A172 (cell line): ENCODE results near the gene LGALS3BP. TPM values are rescaled to one million over a fixed set of nuclear protein-coding genes. Genes with fewer than 3 reads are reported as not detected.

Experiments
- DNase-seq: peaks from one replicate; pipeline ENCODE4 v3.0.0-alpha.2; 2015; ENCODE audit warnings: low spot score
- total RNA-seq: library from RNA; depleted of rRNA; stranded (reverse); fragments of >200 nt; shearing (Covaris generic); gene quantifications from 2 replicates; pipeline ENCODE4 v1.2.3, GENCODE V29; 2014

The LGALS3BP gene
- total RNA-seq, 1 experiment from 2014 or later: 352 TPM

DNA sequence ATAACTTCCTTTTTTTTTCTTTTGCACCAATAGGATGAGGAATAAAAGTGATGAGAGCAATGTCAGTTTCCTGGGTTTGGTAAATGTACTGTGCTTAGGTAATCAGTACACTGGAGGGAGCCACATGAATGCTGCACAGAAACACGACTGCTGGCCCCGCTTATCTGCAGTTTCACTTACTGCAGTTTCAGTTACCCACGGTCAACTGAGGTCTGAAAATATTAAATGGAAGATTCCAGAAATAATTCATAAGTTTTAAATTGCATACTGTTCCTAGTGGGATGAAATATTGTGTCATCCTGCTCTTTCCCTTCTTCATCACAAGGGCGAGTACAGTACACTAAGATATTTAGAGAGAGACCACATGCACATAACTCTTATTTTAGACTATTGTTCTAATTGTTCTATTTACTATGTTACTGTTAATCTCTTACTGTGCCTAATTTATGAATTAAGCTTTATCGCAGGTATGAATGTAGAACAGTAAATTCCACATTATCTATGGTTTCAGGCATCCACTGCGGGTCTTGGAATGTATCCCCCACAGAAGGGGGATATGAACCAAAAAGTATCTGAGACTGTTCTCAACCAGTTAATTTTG is 6.4 kb upstream of the LGALS3BP start:
- peak; percentile 49 for DNase-seq

DNA sequence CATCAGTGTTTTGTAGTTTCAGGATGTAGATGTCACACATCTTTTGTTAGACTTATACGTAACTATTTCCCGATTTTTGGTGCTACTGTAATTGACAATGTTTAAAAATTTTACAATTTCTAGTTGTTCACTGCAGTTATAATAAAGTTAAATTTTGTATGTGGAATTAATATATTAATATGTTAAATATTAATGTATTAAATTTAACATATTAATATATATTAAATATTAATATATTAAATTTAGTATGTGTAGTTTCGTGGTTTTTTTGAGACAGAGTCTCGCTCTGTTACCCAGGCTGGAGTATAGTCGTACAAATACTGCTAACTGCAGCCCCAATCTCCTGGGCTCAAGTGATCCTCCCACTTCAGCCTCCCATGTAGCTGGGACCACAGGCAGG is 5.7 kb upstream of the LGALS3BP start:
- no peak for DNase-seq

DNA sequence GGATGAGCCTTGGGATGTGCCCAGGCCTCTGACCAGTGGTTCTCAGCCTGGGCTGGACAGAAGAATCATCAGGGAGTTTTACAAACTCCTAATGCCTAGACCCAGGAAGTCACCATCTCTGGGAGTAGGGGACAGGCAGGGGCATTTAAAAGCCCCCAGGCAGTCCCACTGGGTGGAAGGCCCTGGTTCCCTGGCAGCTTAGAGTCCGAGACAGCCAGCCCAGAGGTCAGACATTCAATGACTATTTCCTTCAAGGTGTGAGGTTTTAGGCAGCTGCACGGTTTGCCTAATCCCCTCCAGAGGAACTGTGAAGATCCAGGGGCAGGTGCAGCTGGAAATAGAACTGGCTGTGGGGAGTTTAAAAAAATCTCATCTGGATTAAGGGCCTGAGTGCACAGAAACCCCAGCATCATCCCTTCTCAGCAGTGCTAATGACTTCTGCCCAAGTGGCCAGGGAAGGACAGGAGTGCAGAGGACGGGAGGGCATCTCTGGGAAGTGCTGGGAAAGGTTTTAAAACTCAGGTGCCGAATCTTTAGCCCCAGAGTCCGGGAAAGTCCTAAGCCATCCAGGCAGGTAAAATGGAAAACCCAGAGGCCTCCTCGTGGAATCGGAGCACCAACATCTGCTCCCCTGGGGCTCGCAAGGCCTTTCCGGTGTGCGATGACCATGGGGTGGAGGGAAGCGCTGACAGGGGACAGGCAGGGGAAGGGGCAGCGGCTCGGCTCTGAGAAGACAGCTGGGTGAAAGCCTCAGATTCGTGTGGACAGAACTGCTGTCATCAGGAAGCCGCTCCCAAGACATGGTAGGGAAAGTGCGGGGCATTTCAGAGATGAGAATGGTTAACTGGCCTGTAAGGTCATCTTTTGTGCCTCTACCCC is 1.5 kb upstream of the LGALS3BP start:
- no peak for DNase-seq

DNA sequence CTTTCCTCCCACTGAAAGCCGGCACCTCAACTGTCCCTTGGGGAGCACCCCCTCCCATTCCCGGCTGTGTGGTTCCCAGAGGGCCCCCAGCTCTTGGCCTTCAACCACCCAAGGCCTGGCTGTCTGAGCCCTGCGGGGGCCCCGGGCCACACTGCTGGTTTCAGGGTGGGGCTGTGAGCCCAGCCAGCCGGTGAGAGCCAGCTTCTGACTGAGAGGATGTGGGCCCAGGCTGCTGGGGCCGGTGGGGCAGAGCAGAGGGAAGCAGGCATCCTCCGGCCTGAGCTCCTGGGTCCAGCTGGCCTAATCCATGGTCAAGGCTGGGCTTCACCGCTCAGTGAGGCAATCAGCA is 875 bp upstream of the LGALS3BP start:
- DNase-seq: no peak

DNA sequence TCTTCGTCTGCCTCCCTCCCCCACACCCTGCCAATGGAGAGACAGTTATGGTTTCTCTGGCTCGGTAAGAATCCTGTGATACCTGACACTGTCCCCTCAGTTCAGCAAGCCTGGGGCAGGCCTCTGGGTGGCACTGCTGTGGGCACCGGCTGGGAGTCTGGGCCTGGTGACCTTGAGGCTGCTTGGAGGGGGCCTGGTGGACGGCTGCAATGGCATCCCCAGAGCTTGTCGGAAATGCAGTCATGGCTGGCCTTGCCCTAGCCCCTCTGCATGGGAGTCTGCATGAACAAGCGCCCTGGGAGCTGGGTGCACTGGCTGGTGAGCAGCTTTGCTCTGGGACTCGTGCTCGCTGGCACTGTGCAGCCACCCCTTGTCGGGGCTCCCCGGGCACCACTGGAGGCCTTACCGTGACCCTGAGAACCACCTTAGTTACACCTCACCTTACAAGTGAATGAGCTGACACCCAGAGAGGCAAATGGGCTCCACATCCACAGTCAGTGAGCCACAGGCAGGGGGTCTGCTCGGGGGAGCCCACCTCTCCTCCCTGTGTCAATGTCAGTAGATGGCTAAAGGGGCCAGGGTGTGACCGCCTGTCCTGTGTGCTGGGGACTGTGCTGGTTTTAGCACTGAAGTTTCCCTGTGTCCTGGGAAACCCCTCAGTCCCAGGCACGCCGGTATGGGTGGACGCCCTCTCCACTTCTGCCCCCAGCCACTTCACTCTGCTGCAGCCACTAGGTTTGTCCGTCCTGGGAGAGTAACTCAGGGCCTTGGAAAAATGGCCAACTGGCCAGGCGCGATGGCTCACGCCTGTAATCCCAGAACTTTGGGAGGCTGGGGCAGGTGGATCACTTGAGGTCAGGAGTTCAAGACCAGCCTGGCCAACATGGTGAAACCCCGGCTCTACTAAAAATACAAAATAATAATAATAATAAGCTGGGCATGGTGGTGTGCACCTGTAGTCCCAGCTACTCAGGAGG is 1.4 kb downstream of the LGALS3BP start:
- DNase-seq: no peak

DNA sequence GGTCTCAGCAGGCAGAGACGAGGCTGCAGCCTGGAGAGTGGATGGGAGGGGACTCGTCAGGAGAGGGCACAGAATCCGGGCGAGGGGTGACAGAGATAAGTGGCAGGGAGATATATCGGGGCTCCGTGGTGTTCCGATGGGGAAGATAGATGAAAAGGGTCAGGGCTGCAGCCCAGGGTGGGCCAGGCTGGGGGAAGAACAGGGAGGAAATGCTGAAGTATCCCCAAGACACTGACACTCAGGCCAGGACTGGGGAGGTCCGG is 2.1 kb downstream of the LGALS3BP start:
- no peak for DNase-seq

DNA sequence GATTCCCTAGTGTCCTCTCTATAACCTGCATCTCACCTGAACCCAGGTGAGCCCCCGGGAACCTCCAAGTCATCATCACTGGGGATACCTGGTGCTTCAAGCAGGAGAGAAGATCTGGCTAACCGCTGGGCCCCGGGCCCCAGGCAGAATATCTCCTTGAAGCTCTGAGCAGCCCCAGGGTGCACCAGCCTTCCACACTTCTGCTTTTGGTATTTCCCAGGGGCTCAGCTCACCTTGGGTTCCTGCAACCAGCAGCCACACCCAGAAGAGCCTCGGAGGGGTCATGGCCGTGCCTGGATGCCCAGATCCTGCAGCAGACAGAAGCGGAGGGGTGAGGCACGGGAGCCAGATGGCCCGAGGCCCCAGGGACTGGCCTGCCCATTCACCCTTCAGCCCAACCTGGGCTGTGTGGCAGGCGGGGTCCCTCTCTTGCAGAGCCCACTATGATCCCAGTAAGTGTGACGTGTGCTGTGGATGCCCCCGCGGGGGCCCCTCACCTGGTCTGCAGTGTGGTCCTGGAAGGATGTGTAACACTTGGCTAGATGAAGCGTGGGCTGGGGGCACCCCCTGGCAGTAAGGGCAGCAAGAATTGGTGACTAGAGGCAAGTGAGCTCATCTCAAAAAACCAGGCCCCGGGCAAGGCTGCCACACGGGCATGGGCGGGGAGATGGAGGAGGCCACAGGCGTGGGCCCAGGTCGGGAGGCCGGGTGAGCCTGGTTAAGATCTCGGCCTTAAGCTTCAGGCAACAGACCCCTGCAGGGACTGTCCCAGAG is 2.6 kb downstream of the LGALS3BP start:
- no peak for DNase-seq

DNA sequence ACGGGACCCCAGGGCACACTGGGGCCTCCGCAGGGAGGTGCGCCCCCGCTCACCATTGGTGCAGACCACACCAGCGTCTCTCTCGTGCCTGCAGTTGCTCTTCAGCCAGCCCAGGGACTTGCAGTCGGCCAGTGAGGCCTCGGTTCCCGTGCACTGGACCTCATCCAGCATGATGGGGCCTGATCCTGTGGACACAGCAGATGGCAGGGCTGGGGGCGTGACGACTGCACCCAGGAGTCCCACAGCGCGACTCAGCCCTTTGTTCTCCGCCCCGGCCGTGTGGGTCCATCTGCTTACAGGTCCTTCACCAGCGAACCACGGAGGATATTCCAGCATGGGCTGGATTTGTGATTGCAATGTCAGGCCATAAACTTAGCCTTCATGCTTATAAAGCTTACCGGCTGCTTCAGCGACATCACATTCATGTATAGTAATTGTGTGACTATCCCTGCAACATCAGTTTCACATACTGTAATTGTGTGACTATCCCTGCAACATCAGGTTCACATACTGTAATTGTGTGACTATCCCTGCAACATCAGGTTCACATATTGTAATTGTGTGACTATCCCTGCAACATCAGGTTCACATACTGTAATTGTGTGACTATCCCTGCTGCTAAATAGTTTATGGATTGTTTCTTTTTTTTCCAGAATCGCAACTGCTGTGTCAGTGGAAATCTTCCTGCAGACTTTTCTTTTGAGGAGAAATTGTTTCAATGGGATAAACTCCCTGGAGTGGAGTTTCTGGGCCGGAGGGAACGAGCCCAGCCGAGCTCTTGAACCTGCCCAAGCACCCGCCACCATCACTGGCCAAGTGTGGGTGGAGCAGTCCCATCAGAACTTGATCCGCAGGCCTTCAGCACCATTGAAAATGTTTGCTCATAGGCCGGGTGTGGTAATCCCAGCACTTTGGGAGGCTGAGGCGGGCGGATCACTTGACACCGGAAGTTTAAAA is 4.8 kb downstream of the LGALS3BP start:
- peak; percentile 46 for DNase-seq

DNA sequence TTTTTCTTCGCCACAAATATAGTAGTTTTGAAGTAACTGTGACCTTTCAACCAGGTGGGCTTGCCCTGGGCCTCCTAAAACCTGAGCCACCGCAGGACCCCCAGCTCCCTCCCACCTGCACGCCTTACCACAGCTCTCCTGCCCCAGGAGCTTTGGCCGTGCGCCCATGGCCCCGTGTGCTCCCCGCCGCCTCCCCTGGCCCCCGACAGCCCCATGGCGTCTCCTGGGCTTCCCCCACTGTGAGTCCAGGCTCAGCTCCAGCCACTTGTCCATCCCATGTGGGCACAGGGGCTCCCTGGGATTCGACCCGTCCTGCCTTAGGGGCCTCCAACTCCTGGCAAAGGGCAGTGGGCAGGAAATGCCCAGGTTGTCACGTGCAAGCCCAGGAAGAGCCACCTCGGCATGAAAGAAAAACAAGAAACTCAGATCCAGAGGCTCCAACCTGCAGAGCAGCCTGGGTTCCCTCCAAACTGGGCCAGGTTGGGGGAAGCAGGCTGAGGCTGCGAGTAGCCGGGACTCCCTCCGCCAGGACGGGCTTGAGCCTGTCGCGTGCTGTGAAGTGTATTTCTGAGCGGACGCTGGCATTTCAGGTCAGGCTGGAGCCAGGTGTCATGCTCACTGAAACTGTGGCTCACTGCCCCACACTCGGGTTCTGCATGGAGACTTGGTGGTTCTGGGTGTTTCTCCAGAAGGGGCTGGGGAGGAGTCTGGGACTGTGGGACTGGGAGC is 5.8 kb downstream of the LGALS3BP start:
- no peak for DNase-seq

DNA sequence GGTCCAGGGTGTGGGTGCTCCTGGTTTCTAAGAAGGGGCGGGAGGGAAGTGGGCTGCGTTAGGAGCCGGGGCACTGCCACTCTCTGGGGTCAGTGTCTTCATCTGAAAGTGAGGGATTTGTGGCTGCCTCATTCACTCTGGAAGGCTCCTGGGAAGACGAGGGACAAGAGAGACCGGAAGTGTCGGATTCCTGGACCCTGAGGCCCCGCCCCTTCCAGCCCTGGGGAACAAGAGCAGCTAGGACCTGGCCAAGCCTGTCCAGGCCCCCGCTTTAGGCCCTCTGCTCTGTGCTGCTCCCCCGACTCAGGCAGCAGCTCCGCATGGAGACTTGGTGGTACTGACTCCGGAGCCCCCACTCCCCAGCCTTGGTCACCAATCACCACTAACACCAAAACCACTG is 6.5 kb downstream of the LGALS3BP start:
- DNase-seq: no peak

DNA sequence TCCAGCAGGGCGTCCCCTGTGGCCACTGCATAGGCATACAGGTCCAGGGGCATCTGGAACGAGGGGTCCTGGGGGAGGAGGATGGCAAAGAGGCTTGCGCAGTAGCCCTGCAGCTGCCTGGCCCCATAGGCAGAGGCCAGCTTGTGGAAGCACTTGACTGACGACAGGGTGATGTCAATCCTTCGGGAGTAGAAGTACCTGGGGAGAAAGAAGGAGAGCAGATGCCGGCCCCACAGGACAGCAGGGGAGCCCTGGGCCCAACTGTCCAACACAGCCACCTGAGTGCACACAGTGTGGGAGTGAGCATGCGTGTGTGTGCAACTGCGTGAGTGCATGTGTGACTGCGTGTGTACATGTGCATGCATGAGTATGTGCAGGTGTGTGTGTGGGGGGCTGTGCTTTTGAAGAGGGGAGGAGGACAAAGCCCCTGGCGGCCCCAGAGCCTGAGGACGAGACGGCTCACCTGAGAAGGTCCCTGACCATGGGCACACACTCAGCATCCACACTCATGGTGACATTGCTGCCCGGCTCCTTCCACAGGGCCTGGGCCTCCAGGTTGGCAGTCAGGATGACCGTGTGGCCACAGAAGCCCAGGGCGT is 7.1 kb downstream of the LGALS3BP start:
- DNase-seq: no peak

DNA sequence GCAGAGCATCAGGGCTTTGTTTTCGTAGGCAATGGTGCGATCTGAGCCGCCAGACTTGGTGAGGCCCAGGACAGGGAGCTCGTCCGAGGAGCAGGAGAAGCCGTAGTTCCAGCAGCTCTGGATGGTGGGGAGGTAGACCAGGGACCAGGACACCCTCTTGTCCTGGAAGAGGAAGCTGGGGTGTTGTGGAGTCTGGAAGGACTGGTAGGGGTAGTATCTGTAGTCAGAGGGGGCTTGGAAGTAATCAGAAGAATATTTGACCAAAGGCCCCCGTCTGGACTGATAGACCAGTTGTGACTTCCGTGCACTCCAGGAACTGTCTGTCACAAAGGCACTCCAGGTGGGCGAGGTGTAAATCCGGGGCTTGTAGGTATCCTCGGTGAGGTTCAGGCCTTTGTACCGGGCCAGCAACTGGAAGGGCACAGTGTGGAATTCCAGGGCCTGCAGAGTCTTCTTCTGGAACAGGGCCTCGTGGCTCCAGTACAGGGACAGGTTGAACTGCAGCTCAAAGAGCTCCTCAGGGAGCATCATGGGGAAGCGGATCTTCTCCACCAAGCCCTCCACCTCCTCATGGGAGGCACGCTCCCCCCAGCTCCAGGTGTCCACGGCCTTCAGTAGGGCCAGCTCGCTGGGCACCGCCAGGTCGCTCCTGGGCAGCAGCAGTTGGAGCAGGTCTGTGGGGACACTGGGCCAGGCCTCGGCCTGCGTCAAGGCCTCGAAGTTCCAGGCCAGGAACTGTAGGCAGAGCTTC is 7.8 kb downstream of the LGALS3BP start:
- no peak for DNase-seq

DNA sequence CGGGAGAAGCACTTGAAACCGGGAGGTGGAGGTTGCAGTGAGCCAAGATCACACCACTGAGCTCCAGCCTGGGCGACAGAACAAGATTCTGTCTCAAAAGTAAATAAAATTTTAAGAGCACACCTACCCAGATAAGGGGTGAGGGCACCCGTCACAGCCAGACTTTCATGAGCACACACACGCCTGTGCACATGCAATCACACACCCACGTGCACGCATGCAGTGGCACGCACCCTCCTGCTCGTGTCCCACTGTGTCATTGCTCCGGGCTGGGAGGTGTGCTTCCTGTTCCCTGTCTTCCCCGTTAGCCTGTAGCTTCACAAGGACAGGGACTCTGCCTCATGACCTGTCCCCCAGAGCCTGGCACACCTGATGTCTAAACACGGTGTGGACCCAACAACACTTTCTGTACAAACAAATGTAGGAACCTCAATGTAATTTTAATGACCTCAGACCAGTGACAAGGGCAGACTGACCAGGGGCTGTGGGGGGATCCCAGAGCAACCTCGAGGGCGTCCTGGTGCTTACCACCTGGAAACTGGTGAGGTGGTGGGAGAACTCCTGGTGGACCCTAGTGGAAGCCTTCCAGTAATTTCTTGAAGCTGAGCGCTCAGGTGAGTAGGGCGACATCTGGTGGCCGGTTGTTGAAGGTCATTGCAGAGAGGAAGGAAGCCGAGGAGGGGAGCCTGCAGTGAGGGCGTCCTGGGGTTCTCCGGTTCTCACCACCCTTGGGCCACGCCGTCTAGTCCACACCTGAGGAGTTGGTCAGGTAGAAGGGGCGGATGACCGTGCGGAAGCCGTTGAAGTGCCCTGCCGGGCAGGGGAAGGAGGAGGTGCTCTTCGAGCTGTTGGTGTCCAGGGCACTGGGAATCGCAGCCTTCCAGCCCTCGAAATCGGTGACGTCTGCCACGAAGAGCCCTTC is 8.6 kb downstream of the LGALS3BP start:
- peak; percentile 69 for DNase-seq

DNA sequence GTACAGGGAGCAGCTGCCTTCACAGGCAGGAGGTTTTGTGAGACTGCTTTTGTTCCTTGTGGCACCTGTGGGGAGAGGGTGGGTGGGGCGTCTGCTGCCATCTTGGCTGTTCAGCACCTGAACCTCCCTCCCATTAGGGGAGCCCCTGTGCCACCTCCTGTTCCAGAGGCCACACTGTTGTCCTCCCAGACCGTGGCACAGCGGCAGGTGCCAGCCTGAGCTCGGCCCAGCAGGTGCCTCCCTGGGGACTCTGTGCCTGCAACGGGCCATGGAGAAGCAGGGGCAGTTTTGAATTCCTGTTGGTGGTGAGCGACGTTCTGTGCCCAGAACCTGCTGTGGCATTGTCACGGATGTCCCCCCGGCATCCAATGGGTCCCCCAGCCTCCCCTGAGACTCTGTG is 9.9 kb downstream of the LGALS3BP start:
- DNase-seq: no peak

DNA sequence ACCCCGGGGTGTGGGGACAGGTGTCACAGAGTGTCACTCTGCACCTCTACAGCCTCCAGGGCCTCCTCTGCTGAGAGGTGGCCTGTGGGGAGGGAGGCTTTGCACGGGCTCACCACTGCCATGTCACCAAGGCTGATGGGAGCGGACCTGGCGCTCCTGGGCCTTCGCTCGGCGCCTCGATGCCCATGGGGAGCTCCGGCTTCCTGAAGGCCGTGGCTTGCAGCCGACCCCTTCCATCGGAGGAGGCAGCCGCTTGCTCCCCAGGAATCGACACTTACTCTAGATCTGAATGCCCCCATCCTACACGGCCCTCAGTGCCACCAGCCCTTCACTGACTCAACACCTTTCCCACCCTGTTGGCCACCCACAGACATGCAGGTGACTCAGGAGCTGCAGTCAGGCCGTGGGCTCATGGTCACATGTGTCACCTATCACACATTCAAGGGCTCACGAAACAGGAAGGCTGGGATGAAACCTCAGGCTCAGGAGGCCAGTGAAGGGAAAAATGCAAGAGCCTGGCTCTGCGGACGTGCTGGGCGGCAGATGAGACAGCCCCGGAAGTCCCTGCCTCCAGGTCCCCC is 11.9 kb downstream of the LGALS3BP start:
- no peak for DNase-seq

DNA sequence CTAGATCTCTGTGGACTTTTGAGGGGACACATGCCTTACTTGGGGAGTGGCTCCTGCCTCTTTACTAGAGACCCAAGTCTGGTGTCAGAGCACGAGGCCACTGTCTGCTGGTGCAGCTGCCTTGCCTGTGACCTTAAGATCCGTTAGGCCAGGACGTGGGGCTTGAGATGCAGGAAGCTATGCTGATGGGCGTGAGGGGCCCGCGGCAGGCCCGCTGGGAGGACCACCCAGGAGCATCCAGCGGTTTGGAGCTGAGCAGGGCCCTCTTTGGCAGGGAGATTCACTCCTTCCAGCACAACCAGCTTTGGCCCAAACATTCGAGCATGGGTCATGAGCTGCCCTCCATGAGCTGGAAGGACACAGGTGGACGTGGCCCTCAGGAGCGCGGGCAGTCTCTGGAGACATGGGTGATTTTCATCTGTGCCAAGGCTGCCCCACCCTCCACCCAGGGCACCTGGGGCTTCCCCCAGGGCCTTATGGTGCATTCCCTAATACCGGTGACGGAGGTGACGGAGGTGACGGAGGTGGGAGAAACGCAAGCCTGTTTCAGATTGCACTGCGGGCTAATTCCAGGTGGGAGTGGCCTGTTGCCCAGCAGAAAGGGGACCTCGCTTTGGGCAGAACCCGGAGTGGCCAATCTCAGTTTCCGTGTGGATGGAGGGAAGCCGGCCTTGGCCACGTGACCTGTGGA is 12.7 kb downstream of the LGALS3BP start:
- DNase-seq: no peak
